CD4-positive, alpha-beta T cell treated with Interleukin-6 for 4 hours (primary cell): ENCODE data around the gene MPHOSPH6.
A peak's percentile ranks its signal among the peaks of the same experiment; 100 is the strongest.
"Not testable (repeated sequence)": the region's sequence is repeated elsewhere in the genome, so short reads cannot be mapped to it uniquely, and the experiment has no call there.

Experiments
- DNase-seq: peaks from one replicate; pipeline ENCODE4 v3.0.0-alpha.2; 2020; ENCODE audit warnings: mixed read lengths

MPHOSPH6 gene

GRCh38 chr16:82167670-82168069 is 2.4 kb downstream of the MPHOSPH6 start:
- no peak for DNase-seq

GRCh38 chr16:82160226-82160625 is 9.8 kb downstream of the MPHOSPH6 start:
- DNase-seq = no peak

- DNase-seq = no peak
Observed at GRCh38 chr16:82157836-82158235, 12.2 kb downstream of the MPHOSPH6 start.

GRCh38 chr16:82157534-82157812 is 12.6 kb downstream of the MPHOSPH6 start:
- DNase-seq = no peak

GRCh38 chr16:82156761-82157533 is 13.1 kb downstream of the MPHOSPH6 start:
- no peak for DNase-seq

- no peak for DNase-seq
Observed at GRCh38 chr16:82152641-82153112, 17.3 kb downstream of the MPHOSPH6 start.

- no peak for DNase-seq
Observed at GRCh38 chr16:82152196-82152595, 17.8 kb downstream of the MPHOSPH6 start.

- DNase-seq = no peak
Observed at GRCh38 chr16:82150549-82150948, 19.5 kb downstream of the MPHOSPH6 start.

- DNase-seq = no peak
Observed at GRCh38 chr16:82149536-82149935, 20.5 kb downstream of the MPHOSPH6 start.

- DNase-seq = no peak
Observed at GRCh38 chr16:82147546-82147945, 22.5 kb downstream of the MPHOSPH6 start.

GRCh38 chr16:82146957-82147356 is 23.1 kb downstream of the MPHOSPH6 start:
- DNase-seq = no peak

GRCh38 chr16:82146556-82146955 is 23.5 kb downstream of the MPHOSPH6 start:
- DNase-seq = no peak

GRCh38 chr16:82139286-82139571 is 30.8 kb downstream of the MPHOSPH6 start:
- DNase-seq = not testable (repeated sequence)

GRCh38 chr16:82138478-82139285 is 31.3 kb downstream of the MPHOSPH6 start:
- DNase-seq = no peak

GRCh38 chr16:82137822-82138167 is 32.2 kb downstream of the MPHOSPH6 start:
- no peak for DNase-seq

- no peak for DNase-seq
Observed at GRCh38 chr16:82136956-82137821, 32.8 kb downstream of the MPHOSPH6 start.

- DNase-seq = no peak
Observed at GRCh38 chr16:82135844-82136243, 34.2 kb downstream of the MPHOSPH6 start.

- DNase-seq = no peak
Observed at GRCh38 chr16:82134846-82135245, 35.2 kb downstream of the MPHOSPH6 start.

GRCh38 chr16:82133798-82134197 is 36.2 kb downstream of the MPHOSPH6 start:
- DNase-seq = peak; percentile 13

- DNase-seq = no peak
Observed at GRCh38 chr16:82129881-82130280, 40.1 kb downstream of the MPHOSPH6 start.

- no peak for DNase-seq
Observed at GRCh38 chr16:82124651-82125050, 45.4 kb downstream of the MPHOSPH6 start.

GRCh38 chr16:82119405-82119804 is 50.6 kb downstream of the MPHOSPH6 start:
- DNase-seq = no peak

- no peak for DNase-seq
Observed at GRCh38 chr16:82118749-82119148, 51.3 kb downstream of the MPHOSPH6 start.

GRCh38 chr16:82116535-82116934 is 53.5 kb downstream of the MPHOSPH6 start:
- no peak for DNase-seq
